WTC11 (cell line): ENCODE measurements around the gene FGG. TPM values are rescaled to one million over a fixed set of nuclear protein-coding genes. Genes with fewer than 3 reads are reported as not detected.

ENCODE experiments used
- ATAC-seq: fragments of 200-7000 bp; cut with Tn5 transposase; 2 replicates; pipeline ENCODE4 v1.10.0; 2021; ENCODE audit warnings: mild to moderate bottlenecking, moderate library complexity
- CTCF ChIA-PET: fragments of 300-600 bp; sonication (Branson Sonifier 250); formaldehyde crosslinking; loops from one replicate; lab custom pipeline; 2021; ENCODE audit warnings: antibody characterized with exemption; lab: Charles Lee
- POLR2A ChIA-PET: fragments of 350-600 bp; sonication (Branson Sonifier 250); formaldehyde crosslinking; loops from one replicate; lab custom pipeline; 2021; ENCODE audit warnings: antibody characterized with exemption; lab: Charles Lee
- DNase-seq: peaks from one replicate; pipeline ENCODE4 v3.0.0; 2021; ENCODE audit warnings: low spot score
- H3K27ac Mint-ChIP-seq: 2 replicates; pipeline ENCODE4 v1.8.0; 2021; ENCODE audit warnings: mixed read lengths
- H3K27me3 Mint-ChIP-seq: 2 replicates; pipeline ENCODE4 v1.8.0; 2021; ENCODE audit warnings: low read depth, mild to moderate bottlenecking, moderate library complexity, mixed read lengths
- H3K36me3 Mint-ChIP-seq: 2 replicates; pipeline ENCODE4 v1.8.0; 2021; ENCODE audit warnings: mixed read lengths
- H3K4me1 Mint-ChIP-seq: 2 replicates; pipeline ENCODE4 v1.8.0; 2022; ENCODE audit warnings: mixed read lengths
- H3K4me3 Mint-ChIP-seq: 2 replicates; pipeline ENCODE4 v1.8.0; 2021; ENCODE audit warnings: mild to moderate bottlenecking, moderate library complexity, mixed read lengths
- H3K9me3 Mint-ChIP-seq: 2 replicates; pipeline ENCODE4 v1.8.0; 2021; ENCODE audit warnings: mixed read lengths
- CBFB ChIP-seq: sonication (generic); formaldehyde crosslinking; IDR thresholded peaks from 2 replicates; pipeline ENCODE4 v1.8.1; 2022; ENCODE audit warnings: mild to moderate bottlenecking, low read depth, missing genetic modification reagents
- FOXJ3 ChIP-seq: sonication (generic); formaldehyde crosslinking; IDR thresholded peaks from 2 replicates; pipeline ENCODE4 v1.9.0; 2021; ENCODE audit warnings: missing genetic modification reagents, mild to moderate bottlenecking, borderline replicate concordance
- IRF2 ChIP-seq: sonication (generic); formaldehyde crosslinking; IDR thresholded peaks from 2 replicates; pipeline ENCODE4 v1.8.0; 2022; ENCODE audit warnings: low read depth, missing genetic modification reagents, borderline replicate concordance
- MYBL2 ChIP-seq: sonication (generic); formaldehyde crosslinking; IDR thresholded peaks from 2 replicates; pipeline ENCODE4 v1.8.1; 2023; ENCODE audit warnings: mild to moderate bottlenecking, moderate library complexity, missing genetic modification reagents
- NFATC4 ChIP-seq: fragments of 250-450 bp; sonication (Bioruptor Pico); IDR thresholded peaks from 2 replicates; pipeline ENCODE4 v1.9.0; 2021; ENCODE audit warnings: mild to moderate bottlenecking
- RELA ChIP-seq: sonication (generic); formaldehyde crosslinking; IDR thresholded peaks from 2 replicates; pipeline ENCODE4 v1.8.1; 2022; ENCODE audit warnings: missing genetic modification reagents, mild to moderate bottlenecking, borderline replicate concordance
- RORB ChIP-seq: fragments of 250-450 bp; sonication (Bioruptor Pico); IDR thresholded peaks from 2 replicates; pipeline ENCODE4 v1.9.0; 2021; ENCODE audit warnings: mild to moderate bottlenecking
- SMAD3 ChIP-seq: sonication (generic); formaldehyde crosslinking; IDR thresholded peaks from 2 replicates; pipeline ENCODE4 v1.8.0; 2022; ENCODE audit warnings: missing genetic modification reagents, mild to moderate bottlenecking, borderline replicate concordance
- SOX15 ChIP-seq: fragments of 250-450 bp; sonication (Bioruptor Pico); IDR thresholded peaks from 2 replicates; pipeline ENCODE4 v1.9.0; 2021; ENCODE audit warnings: mild to moderate bottlenecking
- TEAD1 ChIP-seq: sonication (generic); formaldehyde crosslinking; IDR thresholded peaks from 2 replicates; pipeline ENCODE4 v1.8.0; 2022; ENCODE audit warnings: mild to moderate bottlenecking, missing genetic modification reagents
- ZNF121 ChIP-seq: sonication (generic); formaldehyde crosslinking; IDR thresholded peaks from 2 replicates; pipeline ENCODE4 v1.8.0; 2023; ENCODE audit warnings: missing genetic modification reagents
- ZNF232 ChIP-seq: sonication (generic); formaldehyde crosslinking; IDR thresholded peaks from 2 replicates; pipeline ENCODE4 v1.8.0; 2022; ENCODE audit warnings: mild to moderate bottlenecking, missing genetic modification reagents
- ZNF416 ChIP-seq: fragments of 250-450 bp; sonication (Bioruptor Pico); IDR thresholded peaks from 2 replicates; pipeline ENCODE4 v1.9.0; 2021; ENCODE audit warnings: mild to moderate bottlenecking, inconsistent platforms
- total RNA-seq: library from RNA; stranded (reverse); gene quantifications from 3 replicates; pipeline ENCODE4 v1.2.3, GENCODE V29; 2021
- TF ChIP-seq, protein P1 (sequence below): sonication (generic); formaldehyde crosslinking; IDR thresholded peaks from 2 replicates; pipeline ENCODE4 v1.8.1; 2022; ENCODE audit warnings: low read depth, mild to moderate bottlenecking, moderate library complexity, missing genetic modification reagents, borderline replicate concordance
- TF ChIP-seq, protein P2 (sequence below): sonication (generic); formaldehyde crosslinking; IDR thresholded peaks from 2 replicates; pipeline ENCODE4 v1.8.1; 2022; ENCODE audit warnings: low read depth, missing genetic modification reagents, borderline replicate concordance
- TF ChIP-seq, protein P3 (sequence below): sonication (generic); formaldehyde crosslinking; IDR thresholded peaks from 2 replicates; pipeline ENCODE4 v1.8.0; 2023; ENCODE audit warnings: missing genetic modification reagents
- TF ChIP-seq, protein P4 (sequence below): fragments of 200-600 bp; IDR thresholded peaks from 2 replicates; pipeline ENCODE4 v1.8.0; 2022; ENCODE audit warnings: antibody characterized with exemption
- TF ChIP-seq, protein P5 (sequence below): sonication (generic); formaldehyde crosslinking; IDR thresholded peaks from 2 replicates; pipeline ENCODE4 v1.8.1; 2022; ENCODE audit warnings: missing genetic modification reagents, borderline replicate concordance
- TF ChIP-seq, protein P6 (sequence below): sonication (generic); formaldehyde crosslinking; IDR thresholded peaks from 2 replicates; pipeline ENCODE4 v1.8.1; 2023; ENCODE audit warnings: mild to moderate bottlenecking, missing genetic modification reagents, moderate library complexity
- TF ChIP-seq, protein P7 (sequence below): fragments of 250-450 bp; sonication (Bioruptor Pico); IDR thresholded peaks from 2 replicates; pipeline ENCODE4 v2.1.2; 2022; ENCODE audit warnings: mild to moderate bottlenecking, moderate library complexity

FGG gene
- total RNA-seq, 1 experiment from 2014 or later: 2.4 TPM

DNA sequence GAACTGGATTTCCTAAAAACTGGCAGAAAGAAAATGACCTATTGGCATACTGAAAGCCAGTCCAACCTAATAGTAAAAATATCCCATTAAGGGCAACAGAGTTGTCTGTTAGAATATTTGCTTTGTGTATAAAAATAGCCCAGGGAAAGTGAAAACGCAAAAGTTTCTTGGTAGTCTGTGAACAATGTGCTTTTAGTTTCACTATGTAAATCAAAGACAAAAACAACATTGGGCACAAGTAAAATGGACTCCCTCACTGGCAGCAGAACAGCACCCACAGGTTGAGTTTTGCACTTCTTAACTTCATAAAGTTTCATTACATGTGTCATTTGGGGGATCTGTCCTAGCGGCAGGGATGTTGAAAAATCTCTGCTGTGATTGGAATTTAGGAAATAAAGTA lies 4.3 kb upstream of the FGG start (continued):
- TF ChIP-seq, protein P1, sequence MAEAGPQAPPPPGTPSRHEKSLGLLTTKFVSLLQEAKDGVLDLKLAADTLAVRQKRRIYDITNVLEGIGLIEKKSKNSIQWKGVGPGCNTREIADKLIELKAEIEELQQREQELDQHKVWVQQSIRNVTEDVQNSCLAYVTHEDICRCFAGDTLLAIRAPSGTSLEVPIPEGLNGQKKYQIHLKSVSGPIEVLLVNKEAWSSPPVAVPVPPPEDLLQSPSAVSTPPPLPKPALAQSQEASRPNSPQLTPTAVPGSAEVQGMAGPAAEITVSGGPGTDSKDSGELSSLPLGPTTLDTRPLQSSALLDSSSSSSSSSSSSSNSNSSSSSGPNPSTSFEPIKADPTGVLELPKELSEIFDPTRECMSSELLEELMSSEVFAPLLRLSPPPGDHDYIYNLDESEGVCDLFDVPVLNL (CRISPR knock-in tag): no peak
- TF ChIP-seq, protein P2, sequence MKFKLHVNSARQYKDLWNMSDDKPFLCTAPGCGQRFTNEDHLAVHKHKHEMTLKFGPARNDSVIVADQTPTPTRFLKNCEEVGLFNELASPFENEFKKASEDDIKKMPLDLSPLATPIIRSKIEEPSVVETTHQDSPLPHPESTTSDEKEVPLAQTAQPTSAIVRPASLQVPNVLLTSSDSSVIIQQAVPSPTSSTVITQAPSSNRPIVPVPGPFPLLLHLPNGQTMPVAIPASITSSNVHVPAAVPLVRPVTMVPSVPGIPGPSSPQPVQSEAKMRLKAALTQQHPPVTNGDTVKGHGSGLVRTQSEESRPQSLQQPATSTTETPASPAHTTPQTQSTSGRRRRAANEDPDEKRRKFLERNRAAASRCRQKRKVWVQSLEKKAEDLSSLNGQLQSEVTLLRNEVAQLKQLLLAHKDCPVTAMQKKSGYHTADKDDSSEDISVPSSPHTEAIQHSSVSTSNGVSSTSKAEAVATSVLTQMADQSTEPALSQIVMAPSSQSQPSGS (CRISPR knock-in tag): no peak
- TF ChIP-seq RORB (CRISPR knock-in tag) (no peak), RELA (CRISPR knock-in tag) (no peak), ZNF121 (CRISPR knock-in tag) (no peak), IRF2 (CRISPR knock-in tag) (no peak), MYBL2 (CRISPR knock-in tag) (no peak), TEAD1 (no peak), FOXJ3 (CRISPR knock-in tag) (no peak), CBFB (CRISPR knock-in tag) (no peak), NFATC4 (CRISPR knock-in tag) (no peak)
- TF ChIP-seq, protein P3, sequence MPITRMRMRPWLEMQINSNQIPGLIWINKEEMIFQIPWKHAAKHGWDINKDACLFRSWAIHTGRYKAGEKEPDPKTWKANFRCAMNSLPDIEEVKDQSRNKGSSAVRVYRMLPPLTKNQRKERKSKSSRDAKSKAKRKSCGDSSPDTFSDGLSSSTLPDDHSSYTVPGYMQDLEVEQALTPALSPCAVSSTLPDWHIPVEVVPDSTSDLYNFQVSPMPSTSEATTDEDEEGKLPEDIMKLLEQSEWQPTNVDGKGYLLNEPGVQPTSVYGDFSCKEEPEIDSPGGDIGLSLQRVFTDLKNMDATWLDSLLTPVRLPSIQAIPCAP (CRISPR knock-in tag): no peak
- TF ChIP-seq, protein P4, sequence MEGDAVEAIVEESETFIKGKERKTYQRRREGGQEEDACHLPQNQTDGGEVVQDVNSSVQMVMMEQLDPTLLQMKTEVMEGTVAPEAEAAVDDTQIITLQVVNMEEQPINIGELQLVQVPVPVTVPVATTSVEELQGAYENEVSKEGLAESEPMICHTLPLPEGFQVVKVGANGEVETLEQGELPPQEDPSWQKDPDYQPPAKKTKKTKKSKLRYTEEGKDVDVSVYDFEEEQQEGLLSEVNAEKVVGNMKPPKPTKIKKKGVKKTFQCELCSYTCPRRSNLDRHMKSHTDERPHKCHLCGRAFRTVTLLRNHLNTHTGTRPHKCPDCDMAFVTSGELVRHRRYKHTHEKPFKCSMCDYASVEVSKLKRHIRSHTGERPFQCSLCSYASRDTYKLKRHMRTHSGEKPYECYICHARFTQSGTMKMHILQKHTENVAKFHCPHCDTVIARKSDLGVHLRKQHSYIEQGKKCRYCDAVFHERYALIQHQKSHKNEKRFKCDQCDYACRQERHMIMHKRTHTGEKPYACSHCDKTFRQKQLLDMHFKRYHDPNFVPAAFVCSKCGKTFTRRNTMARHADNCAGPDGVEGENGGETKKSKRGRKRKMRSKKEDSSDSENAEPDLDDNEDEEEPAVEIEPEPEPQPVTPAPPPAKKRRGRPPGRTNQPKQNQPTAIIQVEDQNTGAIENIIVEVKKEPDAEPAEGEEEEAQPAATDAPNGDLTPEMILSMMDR: no peak
- TF ChIP-seq, protein P5, sequence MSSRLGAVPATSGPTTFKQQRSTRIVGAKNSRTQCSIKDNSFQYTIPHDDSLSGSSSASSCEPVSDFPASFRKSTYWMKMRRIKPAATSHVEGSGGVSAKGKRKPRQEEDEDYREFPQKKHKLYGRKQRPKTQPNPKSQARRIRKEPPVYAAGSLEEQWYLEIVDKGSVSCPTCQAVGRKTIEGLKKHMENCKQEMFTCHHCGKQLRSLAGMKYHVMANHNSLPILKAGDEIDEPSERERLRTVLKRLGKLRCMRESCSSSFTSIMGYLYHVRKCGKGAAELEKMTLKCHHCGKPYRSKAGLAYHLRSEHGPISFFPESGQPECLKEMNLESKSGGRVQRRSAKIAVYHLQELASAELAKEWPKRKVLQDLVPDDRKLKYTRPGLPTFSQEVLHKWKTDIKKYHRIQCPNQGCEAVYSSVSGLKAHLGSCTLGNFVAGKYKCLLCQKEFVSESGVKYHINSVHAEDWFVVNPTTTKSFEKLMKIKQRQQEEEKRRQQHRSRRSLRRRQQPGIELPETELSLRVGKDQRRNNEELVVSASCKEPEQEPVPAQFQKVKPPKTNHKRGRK (CRISPR knock-in tag): no peak
- TF ChIP-seq, protein P6, sequence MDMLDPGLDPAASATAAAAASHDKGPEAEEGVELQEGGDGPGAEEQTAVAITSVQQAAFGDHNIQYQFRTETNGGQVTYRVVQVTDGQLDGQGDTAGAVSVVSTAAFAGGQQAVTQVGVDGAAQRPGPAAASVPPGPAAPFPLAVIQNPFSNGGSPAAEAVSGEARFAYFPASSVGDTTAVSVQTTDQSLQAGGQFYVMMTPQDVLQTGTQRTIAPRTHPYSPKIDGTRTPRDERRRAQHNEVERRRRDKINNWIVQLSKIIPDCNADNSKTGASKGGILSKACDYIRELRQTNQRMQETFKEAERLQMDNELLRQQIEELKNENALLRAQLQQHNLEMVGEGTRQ (CRISPR knock-in tag): no peak
- TF ChIP-seq, all 79 proteins: peak for 0

DNA sequence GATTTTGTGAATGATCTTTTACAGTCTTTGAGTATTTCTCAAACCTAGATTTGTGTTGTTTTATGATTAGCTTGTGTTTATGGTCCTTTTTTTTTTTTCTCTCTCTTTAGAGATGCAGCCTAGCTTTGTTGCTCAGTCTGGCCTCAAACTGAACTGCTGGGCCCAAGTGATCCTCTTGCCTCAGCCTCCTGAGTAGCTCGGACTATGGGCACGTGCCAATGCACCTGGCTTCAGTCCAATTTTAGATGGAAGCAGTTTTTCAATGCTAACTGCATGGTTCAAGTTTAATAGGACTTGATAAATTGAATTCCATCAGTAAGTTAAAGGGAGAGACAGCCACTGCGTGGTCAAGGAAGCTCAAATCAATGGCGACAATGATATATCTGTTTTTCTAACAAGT lies 3.8 kb upstream of the FGG start:
- DNase-seq: no peak
- ATAC-seq: no peak
- POLR2A ChIA-PET: no interaction called here
- no peaks in the 10 kb centered on the region; the same call in 1 of the 2 replicates for H3K27me3 Mint-ChIP-seq
- CTCF ChIA-PET: interaction anchor here (0.8 to 0.9 kb wide), 2 partner anchors 57 to 66 kb away, joined by 3 to 4 read pairs; partner anchors contain the start of gene PLRG1
- TF ChIP-seq NFATC4 (CRISPR knock-in tag) (no peak), ZNF232 (CRISPR knock-in tag) (no peak), SMAD3 (CRISPR knock-in tag) (no peak), ZNF416 (CRISPR knock-in tag) (no peak), SOX15 (CRISPR knock-in tag) (no peak)
- TF ChIP-seq, protein P7, sequence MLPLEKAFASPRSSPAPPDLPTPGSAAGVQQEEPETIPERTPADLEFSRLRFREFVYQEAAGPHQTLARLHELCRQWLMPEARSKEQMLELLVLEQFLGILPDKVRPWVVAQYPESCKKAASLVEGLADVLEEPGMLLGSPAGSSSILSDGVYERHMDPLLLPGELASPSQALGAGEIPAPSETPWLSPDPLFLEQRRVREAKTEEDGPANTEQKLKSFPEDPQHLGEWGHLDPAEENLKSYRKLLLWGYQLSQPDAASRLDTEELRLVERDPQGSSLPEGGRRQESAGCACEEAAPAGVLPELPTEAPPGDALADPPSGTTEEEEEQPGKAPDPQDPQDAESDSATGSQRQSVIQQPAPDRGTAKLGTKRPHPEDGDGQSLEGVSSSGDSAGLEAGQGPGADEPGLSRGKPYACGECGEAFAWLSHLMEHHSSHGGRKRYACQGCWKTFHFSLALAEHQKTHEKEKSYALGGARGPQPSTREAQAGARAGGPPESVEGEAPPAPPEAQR (CRISPR knock-in tag): no peak
- TF ChIP-seq, protein P6 (CRISPR knock-in tag): no peak
- TF ChIP-seq, all 79 proteins: peak for 0
- peaks cover 18% of the 10 kb centered on the region for H3K4me1 Mint-ChIP-seq
- H3K36me3 Mint-ChIP-seq: no peaks in the 10 kb centered on the region
- H3K4me3 Mint-ChIP-seq: no peak overlapping the region
- H3K9me3 Mint-ChIP-seq: no peaks in the 10 kb centered on the region
- no peak overlapping the region for H3K27ac Mint-ChIP-seq
